BE2C (cell line): ENCODE results near the gene YWHAH.
A peak's percentile ranks its signal among the peaks of the same experiment; 100 is the strongest.
"Not testable (repeated sequence)": the region's sequence is repeated elsewhere in the genome, so short reads cannot be mapped to it uniquely, and the experiment has no call there.

Experiments used
- DNase-seq: peaks from one replicate; pipeline ENCODE4 v3.0.0-alpha.2; 2020
- H3K27me3 ChIP-seq: fragments of 250-450 bp; sonication (Bioruptor Pico); 2 replicates; pipeline ENCODE4 v1.5.1; 2020; ENCODE audit warnings: mild to moderate bottlenecking
- H3K36me3 ChIP-seq: fragments of 250-450 bp; sonication (Bioruptor Pico); 2 replicates; pipeline ENCODE4 v1.5.1; 2020; ENCODE audit warnings: mild to moderate bottlenecking
- H3K4me1 ChIP-seq: fragments of 250-450 bp; sonication (Bioruptor Pico); 2 replicates; pipeline ENCODE4 v1.5.1; 2020
- H3K4me3 ChIP-seq: 2 replicates; pipeline ENCODE4 v1.5.1; 2011; ENCODE audit warnings: low read depth, low read length
- H3K9me3 ChIP-seq: fragments of 250-450 bp; sonication (Bioruptor Pico); 2 replicates; pipeline ENCODE4 v1.5.1; 2020
- TF ChIP-seq, protein P1 (sequence below): IDR thresholded peaks from 2 replicates; pipeline ENCODE4 v1.5.1; 2012; ENCODE audit warnings: mild to moderate bottlenecking, low read depth, low read length

YWHAH gene

DNA sequence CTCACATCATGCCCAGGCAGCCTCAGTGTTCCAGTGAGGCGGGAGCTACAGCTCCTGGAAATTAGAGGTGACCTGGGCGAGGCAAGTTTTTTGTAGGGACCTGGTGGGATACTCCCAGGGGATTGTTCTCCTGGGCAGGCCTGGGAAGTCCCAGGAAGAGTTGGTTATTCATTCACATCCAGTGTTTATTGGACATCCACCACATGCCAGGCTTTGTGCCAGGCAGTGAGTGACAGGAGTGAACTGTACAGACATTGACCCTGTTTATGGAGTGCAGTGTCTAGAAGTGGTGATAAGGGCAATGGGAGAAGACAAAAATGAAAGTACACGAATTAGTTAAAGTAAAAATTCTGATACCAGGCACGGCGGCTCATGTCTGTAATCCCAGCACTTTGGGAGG is 29.4 kb downstream of the YWHAH start:
- Histone ChIP-seq H3K27me3 (no peaks in the 10 kb centered on the region), H3K36me3 (no peaks in the 10 kb centered on the region), H3K4me3 (no peak overlapping the region), H3K9me3 (no peaks in the 10 kb centered on the region), H3K4me1 (no peaks in the 10 kb centered on the region)
- TF ChIP-seq, protein P1, sequence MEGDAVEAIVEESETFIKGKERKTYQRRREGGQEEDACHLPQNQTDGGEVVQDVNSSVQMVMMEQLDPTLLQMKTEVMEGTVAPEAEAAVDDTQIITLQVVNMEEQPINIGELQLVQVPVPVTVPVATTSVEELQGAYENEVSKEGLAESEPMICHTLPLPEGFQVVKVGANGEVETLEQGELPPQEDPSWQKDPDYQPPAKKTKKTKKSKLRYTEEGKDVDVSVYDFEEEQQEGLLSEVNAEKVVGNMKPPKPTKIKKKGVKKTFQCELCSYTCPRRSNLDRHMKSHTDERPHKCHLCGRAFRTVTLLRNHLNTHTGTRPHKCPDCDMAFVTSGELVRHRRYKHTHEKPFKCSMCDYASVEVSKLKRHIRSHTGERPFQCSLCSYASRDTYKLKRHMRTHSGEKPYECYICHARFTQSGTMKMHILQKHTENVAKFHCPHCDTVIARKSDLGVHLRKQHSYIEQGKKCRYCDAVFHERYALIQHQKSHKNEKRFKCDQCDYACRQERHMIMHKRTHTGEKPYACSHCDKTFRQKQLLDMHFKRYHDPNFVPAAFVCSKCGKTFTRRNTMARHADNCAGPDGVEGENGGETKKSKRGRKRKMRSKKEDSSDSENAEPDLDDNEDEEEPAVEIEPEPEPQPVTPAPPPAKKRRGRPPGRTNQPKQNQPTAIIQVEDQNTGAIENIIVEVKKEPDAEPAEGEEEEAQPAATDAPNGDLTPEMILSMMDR: no peak
- DNase-seq: no peak

DNA sequence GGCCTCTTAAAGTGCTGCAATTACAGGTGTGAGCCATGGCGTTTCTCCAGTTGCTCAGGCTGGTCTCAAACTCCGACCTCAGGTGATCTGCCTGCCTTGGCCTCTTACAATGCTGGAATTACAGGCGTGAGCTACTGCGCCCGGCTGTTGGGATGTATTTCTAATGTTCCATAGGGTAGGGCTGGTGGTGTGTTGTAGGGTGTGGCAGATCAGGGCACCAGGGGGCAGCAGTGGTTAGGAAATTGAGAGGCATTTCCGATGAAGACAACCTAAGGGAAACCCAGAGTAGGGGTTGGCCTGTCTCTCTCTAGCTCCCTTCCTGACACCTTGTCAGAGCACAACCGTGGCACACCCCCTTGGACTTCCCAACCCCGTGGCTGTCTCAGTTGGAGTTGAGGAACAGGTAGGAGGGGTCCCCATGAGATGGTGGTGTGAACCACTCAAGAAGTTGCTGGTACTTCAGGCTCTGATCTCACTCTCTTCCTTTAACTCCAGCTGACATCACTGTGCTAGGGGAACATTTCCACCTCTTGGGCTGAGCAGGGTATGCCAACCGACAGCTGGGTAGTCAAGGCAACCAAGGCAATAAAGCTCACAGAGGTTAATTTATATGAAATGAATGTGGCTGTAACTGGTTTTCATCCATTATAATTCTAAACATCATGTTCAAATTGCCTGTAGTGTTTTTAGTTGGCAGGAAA is 33.0 kb downstream of the YWHAH start:
- DNase-seq: peak; percentile 88
- H3K27me3 ChIP-seq: no peaks in the 10 kb centered on the region

DNA sequence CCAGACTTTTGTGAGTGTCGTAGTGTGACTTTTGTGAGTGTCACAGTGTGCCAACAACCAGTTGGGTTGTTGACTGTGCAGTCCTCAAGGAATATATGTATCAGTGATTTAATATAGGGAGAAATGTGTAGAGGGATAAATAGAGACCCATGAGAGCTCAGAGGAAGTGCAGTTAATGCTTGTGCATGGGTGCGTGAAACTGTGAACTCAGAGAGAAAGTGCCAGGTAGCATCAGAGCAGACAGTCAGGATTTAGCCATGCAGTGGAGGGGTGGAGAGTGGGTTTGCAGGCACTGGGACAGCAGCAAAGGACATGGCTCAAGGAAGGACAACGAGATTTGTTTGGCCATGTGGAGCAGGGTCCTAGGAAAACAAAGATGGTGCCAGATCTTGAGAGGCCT is 33.6 kb downstream of the YWHAH start:
- TF ChIP-seq, protein P1: no peak
- Histone ChIP-seq H3K9me3 (no peaks in the 10 kb centered on the region), H3K4me3 (no peak overlapping the region)

More for the DNA sequence above, 33.0 kb downstream of the YWHAH start:
- Histone ChIP-seq H3K4me1 (no peaks in the 10 kb centered on the region), H3K36me3 (no peaks in the 10 kb centered on the region), H3K9me3 (no peaks in the 10 kb centered on the region), H3K4me3 (no peak overlapping the region)
- TF ChIP-seq, protein P1: peak; percentile 91

DNA sequence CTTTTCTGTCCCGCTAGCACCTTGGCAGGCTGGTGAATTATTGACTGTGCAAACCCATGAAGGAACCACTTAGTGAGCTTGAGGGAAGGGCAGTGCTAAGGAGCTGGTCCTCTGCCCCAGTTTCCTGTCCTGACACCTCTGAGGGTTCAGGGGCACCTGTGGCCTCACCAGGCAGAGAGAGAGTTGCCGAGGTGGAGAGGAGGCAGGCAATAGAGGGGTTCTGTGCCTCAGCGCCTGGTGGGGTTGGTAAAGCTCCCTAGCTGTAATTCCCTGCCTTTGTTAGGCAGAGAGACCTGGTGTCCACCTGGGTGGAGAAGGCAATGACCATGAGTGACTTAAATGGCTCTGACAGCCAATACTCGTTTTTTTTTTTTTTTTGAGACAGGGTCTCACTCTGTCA is 36.3 kb downstream of the YWHAH start:
- Histone ChIP-seq H3K27me3 (no peaks in the 10 kb centered on the region), H3K36me3 (no peaks in the 10 kb centered on the region), H3K9me3 (no peaks in the 10 kb centered on the region), H3K4me3 (no peak overlapping the region), H3K4me1 (no peaks in the 10 kb centered on the region)
- no peak for DNase-seq
- TF ChIP-seq, protein P1: no peak

More for the DNA sequence above, 33.6 kb downstream of the YWHAH start:
- Histone ChIP-seq H3K36me3 (no peaks in the 10 kb centered on the region), H3K27me3 (no peaks in the 10 kb centered on the region), H3K4me1 (no peaks in the 10 kb centered on the region)
- no peak for DNase-seq

DNA sequence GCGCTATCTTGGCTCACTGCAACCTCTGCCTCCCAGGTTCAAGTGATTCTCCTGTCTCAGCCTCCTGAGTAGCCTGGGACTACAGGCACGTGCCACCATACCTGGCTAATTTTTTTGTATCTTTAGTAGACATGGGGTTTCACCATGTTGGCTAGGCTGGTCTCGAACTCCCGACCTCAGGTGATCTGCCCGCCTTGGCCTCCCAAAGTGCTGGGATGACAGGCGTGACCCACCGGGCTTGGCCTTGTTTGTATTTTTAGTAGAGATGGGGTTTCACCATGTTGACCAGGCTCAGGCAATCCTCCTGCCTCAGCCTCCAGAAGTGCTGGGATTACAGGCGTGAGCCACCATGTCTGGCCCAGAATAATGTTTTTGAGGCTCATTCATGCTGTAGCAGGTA is 37.6 kb downstream of the YWHAH start:
- not testable (repeated sequence) for DNase-seq, H3K36me3 ChIP-seq, H3K27me3 ChIP-seq, H3K4me1 ChIP-seq, H3K4me3 ChIP-seq, H3K9me3 ChIP-seq

DNA sequence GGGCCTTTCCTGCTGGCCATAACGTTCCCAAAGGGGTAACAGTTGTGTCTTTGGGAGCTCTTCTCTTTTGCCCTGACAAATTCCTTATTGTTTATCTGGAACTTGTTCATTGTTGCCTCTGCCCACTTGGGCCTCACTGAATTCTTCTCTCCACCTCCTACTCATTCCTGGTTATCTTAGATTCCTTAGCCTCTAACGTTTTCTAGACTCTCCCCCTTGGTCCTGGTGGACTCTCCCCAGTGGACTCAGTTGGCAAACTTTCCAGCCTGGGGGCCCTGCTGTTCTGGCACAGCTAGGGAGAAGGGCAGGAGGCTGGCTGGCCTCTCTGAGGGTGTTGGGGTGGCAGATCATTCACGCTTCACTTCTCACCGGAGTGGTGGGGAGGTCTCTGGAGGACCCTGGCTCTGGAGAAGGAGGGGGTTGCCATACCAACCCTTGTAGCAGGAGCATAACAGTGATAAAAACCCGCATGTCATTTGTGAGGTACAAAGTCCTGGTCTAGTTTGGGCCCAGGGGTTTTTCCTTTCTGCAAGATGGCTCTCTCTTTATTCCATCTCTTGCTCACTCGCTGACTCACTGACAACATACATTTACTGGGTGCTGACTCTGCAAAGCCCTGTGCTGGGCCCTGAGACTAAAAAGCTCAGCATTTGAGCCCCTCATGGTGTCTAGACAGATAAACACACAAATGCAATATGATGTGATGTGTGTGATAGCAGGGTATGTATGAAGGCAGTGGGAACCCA is 39.7 kb downstream of the YWHAH start:
- Histone ChIP-seq H3K4me3 (no peak overlapping the region), H3K9me3 (no peaks in the 10 kb centered on the region), H3K27me3 (no peaks in the 10 kb centered on the region), H3K4me1 (no peaks in the 10 kb centered on the region), H3K36me3 (no peaks in the 10 kb centered on the region)
- TF ChIP-seq, protein P1: no peak
- DNase-seq: no peak
